ENCODE measurements around the gene RPS6KA4.

The RPS6KA4 gene

GRCh38 chr11:64351136-64351631 lies 7.8 kb upstream of the RPS6KA4 start:
- no peak for DNase-seq (ENCODE audit: low read depth)
- H3K4me3 ChIP-seq (ENCODE audit: low read depth, low read length) = no peak overlapping the region
- TF ChIP-seq CTCF (IDR thresholded peaks at IDR 0.05; ENCODE audit: insufficient read depth, low read depth, low read length, missing control alignments) = no peak

- H3K4me3 ChIP-seq (ENCODE audit: low read depth, low read length) = no peak overlapping the region
- no peak for DNase-seq (ENCODE audit: low read depth)
- TF ChIP-seq CTCF (IDR thresholded peaks at IDR 0.05; ENCODE audit: insufficient read depth, low read depth, low read length, missing control alignments) = no peak
Observed at GRCh38 chr11:64352099-64352994, 6.6 kb upstream of the RPS6KA4 start.

GRCh38 chr11:64352995-64353714 lies 5.8 kb upstream of the RPS6KA4 start:
- no peak for TF ChIP-seq CTCF (IDR thresholded peaks at IDR 0.05; ENCODE audit: insufficient read depth, low read depth, low read length, missing control alignments)
- DNase-seq (ENCODE audit: low read depth) = no peak
- no peak overlapping the region for H3K4me3 ChIP-seq (ENCODE audit: low read depth, low read length)

GRCh38 chr11:64353715-64354506 lies 5.1 kb upstream of the RPS6KA4 start:
- no peak for DNase-seq (ENCODE audit: low read depth)
- no peak for TF ChIP-seq CTCF (IDR thresholded peaks at IDR 0.05; ENCODE audit: insufficient read depth, low read depth, low read length, missing control alignments)
- H3K4me3 ChIP-seq (ENCODE audit: low read depth, low read length) = no peak overlapping the region

- H3K4me3 ChIP-seq (ENCODE audit: low read depth, low read length) = no peak overlapping the region
- TF ChIP-seq CTCF (IDR thresholded peaks at IDR 0.05; ENCODE audit: insufficient read depth, low read depth, low read length, missing control alignments) = peak; percentile 21
- DNase-seq (ENCODE audit: low read depth) = peak; percentile 54
Observed at GRCh38 chr11:64355078-64355940, 3.7 kb upstream of the RPS6KA4 start.
